GM12801 (cell line): ENCODE data around the gene GRIK1.

Source experiments
- CTCF ChIP-seq: IDR thresholded peaks from one replicate; pipeline ENCODE4 v1.5.1; 2011; ENCODE audit warnings: control low read depth; ENCODE audit not compliant: insufficient read length; ENCODE audit errors: extremely low read depth

The GRIK1 gene

GRCh38 chr21:29684106-29684505 is 255.7 kb downstream of the GRIK1 start:
- TF ChIP-seq CTCF, result no peak

- TF ChIP-seq CTCF, result no peak
Observed at GRCh38 chr21:29682800-29683199, 257.0 kb downstream of the GRIK1 start.

- no peak for TF ChIP-seq CTCF
Observed at GRCh38 chr21:29680273-29680672, 259.5 kb downstream of the GRIK1 start.

GRCh38 chr21:29678626-29679025 is 261.2 kb downstream of the GRIK1 start:
- no peak for TF ChIP-seq CTCF

- TF ChIP-seq CTCF, result no peak
Observed at GRCh38 chr21:29677326-29677725, 262.5 kb downstream of the GRIK1 start.

- TF ChIP-seq CTCF, result no peak
Observed at GRCh38 chr21:29676395-29676794, 263.4 kb downstream of the GRIK1 start.

GRCh38 chr21:29675451-29675850 is 264.3 kb downstream of the GRIK1 start:
- TF ChIP-seq CTCF, result no peak

GRCh38 chr21:29674343-29674742 is 265.5 kb downstream of the GRIK1 start:
- TF ChIP-seq CTCF, result no peak
